Glutamatergic neuron (in vitro differentiated cells): ENCODE measurements around the gene NPFFR1. TPM values are rescaled to one million over a fixed set of nuclear protein-coding genes. Genes with fewer than 3 reads are reported as not detected.

ENCODE experiments used
- DNase-seq: peaks from one replicate; pipeline ENCODE4 v3.0.0; 2022
- H3K27ac Mint-ChIP-seq: one replicate; pipeline ENCODE4 v1.8.0; 2020; ENCODE audit warnings: mild to moderate bottlenecking, mixed read lengths, inconsistent platforms; ENCODE audit not compliant: unreplicated experiment
- H3K27me3 Mint-ChIP-seq: one replicate; pipeline ENCODE4 v1.8.0; 2020; ENCODE audit warnings: mild to moderate bottlenecking, moderate library complexity, mixed read lengths, inconsistent platforms; ENCODE audit not compliant: unreplicated experiment
- H3K36me3 Mint-ChIP-seq: one replicate; pipeline ENCODE4 v1.8.0; 2020; ENCODE audit warnings: mild to moderate bottlenecking, mixed read lengths, inconsistent platforms; ENCODE audit not compliant: unreplicated experiment
- H3K4me1 Mint-ChIP-seq: one replicate; pipeline ENCODE4 v1.8.0; 2020; ENCODE audit warnings: mild to moderate bottlenecking, low read depth, mixed read lengths, inconsistent platforms; ENCODE audit not compliant: unreplicated experiment
- H3K4me3 Mint-ChIP-seq: one replicate; pipeline ENCODE4 v1.8.0; 2020; ENCODE audit warnings: mild to moderate bottlenecking, mixed read lengths, inconsistent platforms; ENCODE audit not compliant: unreplicated experiment
- H3K9me3 Mint-ChIP-seq: one replicate; pipeline ENCODE4 v1.8.0; 2020; ENCODE audit warnings: mild to moderate bottlenecking, moderate library complexity, mixed read lengths, inconsistent platforms; ENCODE audit not compliant: unreplicated experiment
- total RNA-seq: library from RNA; stranded (reverse); fragmentation: NEBNext Ultra II Directional; extraction: Animal tissue kit (Norgen Biotek cat#: 25700); gene quantifications from one replicate; pipeline ENCODE4 v1.2.1, GENCODE V29; 2021; ENCODE audit not compliant: unreplicated experiment
- TF ChIP-seq, protein P1 (sequence below): fragments of 200-600 bp; sonication (generic); IDR thresholded peaks from one replicate; pipeline ENCODE4 v1.5.0; 2021; ENCODE audit not compliant: partially characterized antibody, unreplicated experiment

The NPFFR1 gene
- total RNA-seq, 1 donor from 2014 or later: not detected

DNA sequence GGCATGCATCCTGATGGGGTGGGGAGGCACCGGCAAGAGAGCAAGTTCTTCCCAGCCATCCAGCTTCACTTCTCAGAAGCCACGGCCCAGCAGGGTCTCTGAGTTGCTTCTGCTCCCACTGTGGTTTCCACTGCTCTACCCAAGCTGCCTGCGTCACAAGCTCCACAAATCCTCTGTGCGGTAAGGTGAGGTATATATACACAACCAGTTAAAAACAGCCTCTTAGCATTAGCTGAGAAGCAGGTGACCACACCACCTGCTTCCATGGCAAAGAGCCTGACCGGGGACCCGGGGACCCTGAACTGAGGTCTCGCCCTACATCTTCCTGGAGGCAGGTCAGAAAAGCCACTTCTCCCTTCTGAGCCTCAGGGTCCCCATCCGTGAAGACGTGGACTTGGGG lies 46.9 kb upstream of the NPFFR1 start:
- TF ChIP-seq, protein P1, sequence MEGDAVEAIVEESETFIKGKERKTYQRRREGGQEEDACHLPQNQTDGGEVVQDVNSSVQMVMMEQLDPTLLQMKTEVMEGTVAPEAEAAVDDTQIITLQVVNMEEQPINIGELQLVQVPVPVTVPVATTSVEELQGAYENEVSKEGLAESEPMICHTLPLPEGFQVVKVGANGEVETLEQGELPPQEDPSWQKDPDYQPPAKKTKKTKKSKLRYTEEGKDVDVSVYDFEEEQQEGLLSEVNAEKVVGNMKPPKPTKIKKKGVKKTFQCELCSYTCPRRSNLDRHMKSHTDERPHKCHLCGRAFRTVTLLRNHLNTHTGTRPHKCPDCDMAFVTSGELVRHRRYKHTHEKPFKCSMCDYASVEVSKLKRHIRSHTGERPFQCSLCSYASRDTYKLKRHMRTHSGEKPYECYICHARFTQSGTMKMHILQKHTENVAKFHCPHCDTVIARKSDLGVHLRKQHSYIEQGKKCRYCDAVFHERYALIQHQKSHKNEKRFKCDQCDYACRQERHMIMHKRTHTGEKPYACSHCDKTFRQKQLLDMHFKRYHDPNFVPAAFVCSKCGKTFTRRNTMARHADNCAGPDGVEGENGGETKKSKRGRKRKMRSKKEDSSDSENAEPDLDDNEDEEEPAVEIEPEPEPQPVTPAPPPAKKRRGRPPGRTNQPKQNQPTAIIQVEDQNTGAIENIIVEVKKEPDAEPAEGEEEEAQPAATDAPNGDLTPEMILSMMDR: no peak
- Mint-ChIP-seq H3K27ac (no peak overlapping the region), H3K9me3 (peaks cover 7% of the 10 kb centered on the region), H3K27me3 (peaks cover 6% of the 10 kb centered on the region), H3K36me3 (peaks cover 8% of the 10 kb centered on the region), H3K4me1 (peaks cover 13% of the 10 kb centered on the region), H3K4me3 (no peak overlapping the region)
- no peak for DNase-seq

GRCh38 chr10:70328967-70329366 lies 45.2 kb upstream of the NPFFR1 start:
- peaks cover 5% of the 10 kb centered on the region for H3K36me3 Mint-ChIP-seq
- H3K27me3 Mint-ChIP-seq: peaks cover 4% of the 10 kb centered on the region
- TF ChIP-seq, protein P1: no peak
- peaks cover 5% of the 10 kb centered on the region for H3K9me3 Mint-ChIP-seq
- H3K27ac Mint-ChIP-seq: no peak overlapping the region
- H3K4me3 Mint-ChIP-seq: no peak overlapping the region
- DNase-seq: no peak
- H3K4me1 Mint-ChIP-seq: peaks cover 20% of the 10 kb centered on the region

DNA sequence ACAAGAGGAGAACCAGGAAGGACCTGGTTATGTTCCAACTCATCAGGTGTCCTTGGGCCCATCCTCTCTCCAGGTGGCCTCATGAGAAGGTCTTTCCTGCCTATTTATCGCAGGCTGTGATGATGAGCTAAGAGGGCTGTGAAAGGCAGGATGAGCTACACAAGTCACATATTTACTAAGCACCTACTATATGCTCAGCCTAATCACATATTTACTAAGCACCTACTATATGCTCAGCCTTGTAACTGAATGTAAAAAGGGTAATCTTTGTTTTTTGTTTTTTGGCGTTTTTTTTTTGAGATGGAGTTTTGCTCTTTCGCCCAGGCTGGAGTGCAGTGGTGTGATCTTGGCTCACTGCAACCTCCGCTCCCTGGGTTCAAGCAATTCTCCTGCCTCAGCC lies 44.2 kb upstream of the NPFFR1 start:
- H3K9me3 Mint-ChIP-seq: peaks cover 5% of the 10 kb centered on the region
- peaks cover 4% of the 10 kb centered on the region for H3K27me3 Mint-ChIP-seq
- no peak overlapping the region for H3K4me3 Mint-ChIP-seq
- no peak overlapping the region for H3K27ac Mint-ChIP-seq
- H3K36me3 Mint-ChIP-seq: peaks cover 4% of the 10 kb centered on the region
- DNase-seq: no peak
- TF ChIP-seq, protein P1: no peak
- H3K4me1 Mint-ChIP-seq: peaks cover 23% of the 10 kb centered on the region

GRCh38 chr10:70324951-70325781 lies 41.4 kb upstream of the NPFFR1 start:
- Mint-ChIP-seq H3K9me3 (peaks cover 7% of the 10 kb centered on the region), H3K4me3 (no peak overlapping the region), H3K27me3 (peaks cover 4% of the 10 kb centered on the region), H3K27ac (no peak overlapping the region), H3K36me3 (no peaks in the 10 kb centered on the region), H3K4me1 (peaks cover 26% of the 10 kb centered on the region)
- DNase-seq: no peak
- TF ChIP-seq, protein P1: no peak

DNA sequence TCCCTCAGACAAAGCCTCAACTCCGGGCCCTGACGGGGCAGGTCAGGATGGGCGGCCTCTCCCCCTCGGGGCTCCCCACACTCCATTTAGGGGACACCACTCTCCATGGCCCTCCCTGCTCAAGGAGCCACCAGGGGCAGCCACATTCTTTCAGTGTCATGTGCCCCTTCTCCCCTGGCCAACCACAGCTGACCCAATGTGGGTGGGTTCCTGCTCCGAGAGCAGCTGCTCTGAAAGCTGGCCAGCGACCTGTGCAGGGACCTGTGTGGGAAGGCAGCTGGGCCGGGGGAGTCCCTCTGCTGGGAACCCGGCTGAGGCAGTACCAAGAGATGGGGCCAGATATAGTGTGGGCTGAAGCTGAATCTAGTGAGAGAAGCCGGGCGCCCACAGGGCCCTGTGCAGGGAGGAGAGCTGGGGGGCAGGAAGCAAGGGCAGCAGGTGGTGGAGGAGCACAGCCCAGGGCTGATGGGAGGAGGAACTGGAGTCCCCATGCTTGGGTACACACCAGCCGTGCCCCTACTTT lies 40.6 kb upstream of the NPFFR1 start:
- H3K4me3 Mint-ChIP-seq: no peak overlapping the region
- H3K27me3 Mint-ChIP-seq: peaks cover 4% of the 10 kb centered on the region
- peak; percentile 32 for DNase-seq
- no peak overlapping the region for H3K27ac Mint-ChIP-seq
- TF ChIP-seq, protein P1: no peak
- peaks cover 7% of the 10 kb centered on the region for H3K9me3 Mint-ChIP-seq
- peaks cover 26% of the 10 kb centered on the region for H3K4me1 Mint-ChIP-seq
- H3K36me3 Mint-ChIP-seq: no peaks in the 10 kb centered on the region
